Skeletal muscle satellite cell (primary cell): Measurements from ENCODE around the gene EVPLL. TPM values are rescaled to one million over a fixed set of nuclear protein-coding genes. Genes with fewer than 3 reads are reported as not detected.
"Not testable (repeated sequence)": the region's sequence is repeated elsewhere in the genome, so short reads cannot be mapped to it uniquely, and the experiment has no call there.

Experiments
- H3K27me3 ChIP-seq: 2 replicates; pipeline ENCODE4 v1.7.0; 2013; ENCODE audit warnings: low read length; ENCODE audit not compliant: control insufficient read depth, insufficient read depth
- H3K36me3 ChIP-seq: 2 replicates; pipeline ENCODE4 v1.7.0; 2013; ENCODE audit warnings: mild to moderate bottlenecking, control low read depth, low read length; ENCODE audit not compliant: insufficient read depth
- H3K4me1 ChIP-seq: 2 replicates; pipeline ENCODE4 v1.7.0; 2013; ENCODE audit warnings: low read length; ENCODE audit not compliant: control insufficient read depth, insufficient read depth
- H3K4me2 ChIP-seq: 2 replicates; pipeline ENCODE4 v1.7.0; 2013; ENCODE audit warnings: mild to moderate bottlenecking, low read length
- H3K4me3 ChIP-seq: 2 replicates; pipeline ENCODE4 v1.7.0; 2013; ENCODE audit warnings: low read length
- H3K9ac ChIP-seq: 2 replicates; pipeline ENCODE4 v1.7.0; 2013; ENCODE audit warnings: mild to moderate bottlenecking, low read depth, low read length, moderate library complexity
- H3K9me3 ChIP-seq: replicated peaks from 2 replicates; pipeline ENCODE4 v1.7.0; 2013; ENCODE audit warnings: mild to moderate bottlenecking, control low read depth, low read length
- total RNA-seq: library from RNA; depleted of rRNA; stranded (reverse); fragments of >200 nt; gene quantifications from 2 replicates; pipeline ENCODE4 v1.2.3, GENCODE V29; 2012; rRNA removed

Gene EVPLL
- total RNA-seq: not detected in 2 replicates

DNA sequence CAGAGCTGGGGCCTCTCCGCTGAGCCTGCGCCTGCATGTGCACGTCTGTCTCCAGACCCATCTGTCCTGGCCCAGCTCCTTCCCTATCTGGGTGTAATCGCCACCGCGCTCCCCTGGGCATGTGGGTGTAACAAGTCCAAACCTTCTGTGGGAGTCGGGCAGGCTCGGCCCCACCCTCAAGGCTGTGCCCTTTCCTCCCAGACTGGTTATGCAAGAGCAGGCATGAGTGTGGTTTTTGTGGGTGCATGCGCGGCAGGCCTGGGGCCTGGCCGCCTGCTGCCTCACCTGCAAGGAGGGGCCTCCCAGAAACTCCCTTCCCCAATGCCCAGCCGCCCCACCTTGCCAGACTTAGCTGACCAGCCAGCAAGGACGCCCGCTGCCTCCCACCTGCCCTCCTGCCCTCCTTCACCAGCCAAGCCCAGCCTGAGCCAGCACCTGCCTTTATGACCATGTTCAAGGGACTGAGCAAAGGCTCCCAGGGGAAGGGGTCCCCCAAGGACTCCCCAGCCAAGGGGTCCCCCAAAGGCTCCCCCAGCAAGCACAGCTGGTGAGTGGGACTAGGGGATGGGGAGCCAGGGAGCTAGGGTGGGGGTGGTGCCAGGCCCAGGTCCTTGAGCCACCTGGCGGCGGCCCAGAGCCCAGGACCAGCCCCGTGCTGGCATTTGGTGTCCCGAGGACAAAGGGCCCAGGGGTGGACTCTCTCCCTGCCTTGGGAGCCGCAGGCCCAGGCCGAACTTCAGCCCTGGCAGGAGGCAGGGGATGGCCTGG is at the start of gene EVPLL:
TSS of gene EVPLL (plus strand) at position 342 of the 768 bp plus-strand sequence. CDS start 3,160 bp downstream, outside the sequence.
- H3K9ac ChIP-seq: no peak within 1 kb of the TSS
- H3K9me3 ChIP-seq: no peaks in the 10 kb centered on the region
- H3K36me3 ChIP-seq: no peaks in the 10 kb centered on the region
- H3K4me2 ChIP-seq: no peak within 1 kb of the TSS
- H3K27me3 ChIP-seq: peaks cover 30% of the 10 kb centered on the region
- H3K4me3 ChIP-seq: no peak within 1 kb of the TSS
- H3K4me1 ChIP-seq: no peaks in the 10 kb centered on the region

DNA sequence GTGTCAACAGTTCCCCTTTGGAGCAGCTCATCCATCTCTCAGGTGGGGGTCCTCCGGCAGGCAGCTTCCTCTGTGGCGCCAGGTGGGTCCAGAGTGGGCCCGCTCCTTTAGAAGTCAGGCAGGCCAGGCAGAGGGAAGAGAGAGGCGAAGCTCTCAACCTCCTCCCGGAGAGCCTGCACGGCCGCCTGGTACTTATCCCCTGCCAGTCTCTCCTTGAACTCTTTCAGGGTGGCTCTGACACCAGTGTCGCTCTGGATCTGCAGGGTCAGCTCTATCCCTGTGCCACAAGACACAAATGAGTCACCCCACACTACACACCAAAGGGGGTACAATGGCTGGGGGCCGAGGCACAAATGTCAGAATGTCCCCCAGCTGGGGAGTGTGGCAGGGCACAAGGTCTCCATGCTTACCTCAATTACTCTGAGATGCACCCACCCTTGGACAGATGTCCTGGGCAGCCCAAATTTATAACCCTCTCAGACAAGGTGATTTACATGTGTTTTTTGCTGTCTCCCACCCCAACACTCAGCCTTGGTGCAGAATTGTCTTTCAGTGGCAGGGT is 48.9 kb upstream of the EVPLL start:
- Histone ChIP-seq H3K27me3 (no peaks in the 10 kb centered on the region), H3K4me3 (no peak overlapping the region), H3K4me2 (no peak overlapping the region), H3K9ac (no peak overlapping the region), H3K36me3 (peaks cover 23% of the 10 kb centered on the region), H3K9me3 (no peaks in the 10 kb centered on the region), H3K4me1 (peaks cover 3% of the 10 kb centered on the region)

DNA sequence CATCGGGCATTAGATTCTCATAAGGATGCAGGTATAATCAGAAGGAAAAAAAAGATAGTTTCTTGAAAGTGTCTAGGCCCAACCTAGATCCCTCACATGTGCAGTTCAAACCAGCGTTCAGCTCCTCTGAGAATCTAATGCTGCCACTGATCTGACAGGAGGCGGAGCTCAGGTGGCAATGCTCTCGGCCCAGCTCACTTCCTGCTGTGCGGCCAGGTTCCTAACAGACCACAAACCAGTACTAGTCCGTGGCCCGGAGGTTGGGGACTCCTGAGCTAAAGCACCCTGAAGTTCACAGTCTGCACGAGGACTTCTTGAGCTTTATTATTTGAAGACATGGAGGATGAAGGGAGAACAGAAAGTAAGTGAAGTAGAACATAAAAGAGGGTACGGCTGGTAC is 45.7 kb upstream of the EVPLL start:
- Histone ChIP-seq H3K36me3 (peaks cover 7% of the 10 kb centered on the region), H3K4me2 (no peak overlapping the region), H3K9me3 (no peaks in the 10 kb centered on the region), H3K4me1 (no peaks in the 10 kb centered on the region), H3K27me3 (no peaks in the 10 kb centered on the region), H3K4me3 (no peak overlapping the region), H3K9ac (no peak overlapping the region)

DNA sequence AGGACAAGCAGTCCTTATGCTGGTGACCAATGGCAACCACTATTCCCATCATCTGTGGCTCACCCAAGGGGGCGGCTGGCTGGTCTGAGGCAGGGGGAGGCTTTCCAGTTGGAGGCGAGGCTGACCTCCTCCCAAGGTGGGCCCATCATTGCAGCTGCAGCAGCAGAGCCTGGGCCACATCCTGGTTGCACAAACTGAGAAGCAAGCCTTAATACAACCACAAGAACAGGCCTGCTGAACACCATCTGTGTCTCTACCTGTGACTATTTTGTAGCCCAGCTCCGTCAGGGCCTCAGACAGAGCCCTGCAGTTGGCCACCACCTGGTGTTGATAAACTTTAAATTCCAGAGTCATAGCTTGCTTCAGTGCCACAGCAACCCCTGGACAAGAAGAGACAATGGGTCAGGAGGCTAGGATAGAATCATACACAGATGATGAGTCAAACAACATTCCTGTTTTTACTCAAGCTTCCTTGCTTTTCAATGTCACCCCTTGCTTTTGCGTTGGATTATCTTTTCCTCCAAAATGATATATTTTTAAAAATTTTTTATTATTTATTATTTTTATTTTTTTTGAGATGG is 44.6 kb upstream of the EVPLL start:
- no peak overlapping the region for H3K9ac ChIP-seq
- no peaks in the 10 kb centered on the region for H3K9me3 ChIP-seq
- no peaks in the 10 kb centered on the region for H3K27me3 ChIP-seq
- H3K4me2 ChIP-seq: no peak overlapping the region
- no peak overlapping the region for H3K4me3 ChIP-seq
- H3K4me1 ChIP-seq: no peaks in the 10 kb centered on the region
- H3K36me3 ChIP-seq: peaks cover 7% of the 10 kb centered on the region

DNA sequence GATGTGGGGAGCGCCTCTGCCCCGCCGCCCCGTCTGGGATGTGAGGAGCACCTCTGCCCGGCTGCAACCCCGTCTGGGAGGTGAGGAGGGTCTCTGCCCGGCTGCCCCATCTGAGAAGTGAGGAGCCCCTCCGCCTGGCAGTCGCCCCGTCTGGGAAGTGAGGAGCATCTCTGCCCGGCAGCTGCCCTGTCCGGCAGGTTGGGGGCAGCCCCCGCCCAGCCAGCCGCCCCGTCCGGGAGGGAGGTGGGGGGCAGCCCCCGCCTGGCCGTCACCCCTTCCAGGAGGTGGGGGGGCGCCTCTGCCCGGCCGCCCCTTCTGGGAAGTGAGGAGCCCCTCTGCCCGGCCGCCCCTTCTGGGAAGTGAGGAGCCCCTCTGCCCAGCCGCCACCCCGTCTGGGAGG is 39.4 kb upstream of the EVPLL start:
- peaks cover 11% of the 10 kb centered on the region for H3K36me3 ChIP-seq
- H3K4me3 ChIP-seq: not testable (repeated sequence)

DNA sequence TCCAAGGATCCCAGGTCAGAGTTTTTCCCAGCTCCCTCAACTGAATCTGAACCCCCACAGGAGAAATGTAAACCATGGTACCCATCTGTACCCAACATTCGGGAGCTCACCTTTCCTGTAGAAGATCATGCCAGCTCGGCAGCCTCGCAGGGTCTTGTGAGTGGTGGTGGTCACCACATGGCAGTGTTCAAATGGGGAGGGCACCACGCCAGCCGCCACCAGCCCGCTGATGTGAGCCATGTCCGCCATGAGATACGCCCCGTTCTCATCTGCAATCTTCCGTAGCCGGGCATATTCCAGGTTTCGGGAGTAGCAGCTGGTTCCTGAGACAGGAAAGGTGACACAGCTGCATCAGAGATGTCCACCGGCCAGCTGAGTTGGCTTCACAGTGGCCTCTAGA is 37.6 kb upstream of the EVPLL start:
- no peak overlapping the region for H3K4me2 ChIP-seq
- H3K27me3 ChIP-seq: no peaks in the 10 kb centered on the region
- no peak overlapping the region for H3K9ac ChIP-seq
- no peaks in the 10 kb centered on the region for H3K9me3 ChIP-seq
- H3K4me3 ChIP-seq: no peak overlapping the region
- H3K36me3 ChIP-seq: peaks cover 7% of the 10 kb centered on the region
- no peaks in the 10 kb centered on the region for H3K4me1 ChIP-seq

More for the DNA sequence above, 39.4 kb upstream of the EVPLL start:
- not testable (repeated sequence) for H3K4me2 ChIP-seq, H3K27me3 ChIP-seq, H3K9me3 ChIP-seq, H3K4me1 ChIP-seq, H3K9ac ChIP-seq

DNA sequence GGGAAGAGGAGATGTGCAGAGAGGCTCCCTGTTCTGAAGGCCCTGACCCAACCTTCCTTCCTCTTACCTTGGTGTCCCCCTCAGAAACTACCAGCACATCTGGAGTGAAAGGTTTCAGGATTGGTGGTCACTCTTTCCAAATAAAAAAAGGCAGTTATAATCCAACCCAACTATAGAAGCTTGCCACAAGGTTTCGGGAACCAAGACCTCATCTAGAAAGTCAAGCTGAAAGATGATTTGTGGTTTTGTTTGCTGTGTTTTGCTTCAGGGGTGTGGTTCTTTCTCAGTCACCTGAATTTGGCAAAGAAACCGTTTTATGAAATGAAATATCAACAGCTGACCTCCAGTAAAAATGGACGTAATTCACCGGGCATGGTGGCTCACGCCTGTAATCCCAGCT is 33.6 kb upstream of the EVPLL start:
- H3K4me1 ChIP-seq: no peaks in the 10 kb centered on the region
- H3K4me2 ChIP-seq: no peak overlapping the region
- no peaks in the 10 kb centered on the region for H3K9me3 ChIP-seq
- H3K4me3 ChIP-seq: no peak overlapping the region
- H3K36me3 ChIP-seq: peaks cover 22% of the 10 kb centered on the region
- H3K27me3 ChIP-seq: no peaks in the 10 kb centered on the region
- no peak overlapping the region for H3K9ac ChIP-seq

DNA sequence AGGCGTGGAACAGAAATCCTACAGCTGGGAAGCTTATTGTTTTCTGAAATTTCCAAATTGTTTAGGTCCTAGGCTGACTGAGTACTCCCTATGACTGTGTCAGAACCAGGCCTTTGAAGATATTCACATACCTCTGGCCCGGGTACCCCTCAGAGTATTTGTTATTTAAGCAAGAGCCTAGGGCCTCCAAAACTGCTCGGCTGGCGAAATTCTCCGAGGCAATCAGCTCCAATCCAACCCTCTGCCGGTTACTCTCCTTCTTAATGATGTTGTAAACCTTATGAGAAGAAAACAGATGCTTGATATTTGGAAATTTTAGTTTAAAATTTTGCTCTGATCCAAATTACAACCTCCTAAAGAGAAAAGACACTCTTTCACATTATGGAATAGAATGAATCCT is 24.0 kb upstream of the EVPLL start:
- Histone ChIP-seq H3K27me3 (no peaks in the 10 kb centered on the region), H3K9ac (no peak overlapping the region), H3K36me3 (peaks cover 8% of the 10 kb centered on the region), H3K9me3 (no peaks in the 10 kb centered on the region), H3K4me3 (no peak overlapping the region), H3K4me1 (peaks cover 5% of the 10 kb centered on the region), H3K4me2 (no peak overlapping the region)

DNA sequence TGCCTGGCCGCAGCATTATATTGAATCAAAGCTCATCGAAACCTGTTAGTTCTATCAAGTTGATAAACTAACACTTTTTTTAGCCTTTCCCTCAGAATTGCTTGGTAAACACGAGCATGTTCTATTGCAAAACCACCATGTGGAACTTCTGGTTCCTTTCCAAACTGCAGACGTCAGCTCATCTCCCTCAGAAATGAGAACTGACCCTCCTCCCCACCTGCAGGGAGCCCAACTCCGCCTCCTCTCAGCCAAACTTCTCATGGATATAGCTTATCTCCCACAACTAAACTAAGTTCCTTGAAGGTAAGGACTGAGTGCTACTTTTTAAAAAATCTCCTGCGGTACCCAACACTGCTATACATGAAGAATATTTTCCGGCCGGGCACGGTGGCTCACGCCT is 21.0 kb upstream of the EVPLL start:
- H3K36me3 ChIP-seq: peaks cover 8% of the 10 kb centered on the region
- no peak overlapping the region for H3K9ac ChIP-seq
- H3K4me2 ChIP-seq: no peak overlapping the region
- no peak overlapping the region for H3K4me3 ChIP-seq
- H3K4me1 ChIP-seq: peaks cover 5% of the 10 kb centered on the region
- no peaks in the 10 kb centered on the region for H3K9me3 ChIP-seq
- no peaks in the 10 kb centered on the region for H3K27me3 ChIP-seq

DNA sequence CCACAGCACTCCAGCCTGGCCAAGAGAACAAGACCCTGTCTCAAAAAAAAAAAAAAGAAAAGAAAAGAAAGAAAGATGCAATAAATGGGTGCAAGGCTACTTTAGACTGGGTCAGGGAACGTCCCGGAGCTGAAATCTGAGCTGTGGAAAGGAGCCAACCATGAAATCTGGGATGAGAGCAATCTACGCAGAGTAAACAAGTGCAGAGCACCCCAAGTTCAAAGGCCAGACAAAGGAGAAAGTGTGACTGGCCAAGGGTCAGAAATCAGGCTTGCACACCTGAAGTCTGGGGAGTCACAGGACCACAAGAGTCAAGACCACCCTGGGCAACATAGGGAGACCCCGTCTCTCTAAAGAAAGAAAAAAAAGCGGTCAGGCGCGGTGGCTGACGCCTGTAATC is 17.1 kb upstream of the EVPLL start:
- H3K9ac ChIP-seq: no peak overlapping the region
- peaks cover 11% of the 10 kb centered on the region for H3K4me1 ChIP-seq
- no peak overlapping the region for H3K4me2 ChIP-seq
- H3K4me3 ChIP-seq: no peak overlapping the region
- no peaks in the 10 kb centered on the region for H3K27me3 ChIP-seq
- H3K9me3 ChIP-seq: no peaks in the 10 kb centered on the region
- H3K36me3 ChIP-seq: no peaks in the 10 kb centered on the region

DNA sequence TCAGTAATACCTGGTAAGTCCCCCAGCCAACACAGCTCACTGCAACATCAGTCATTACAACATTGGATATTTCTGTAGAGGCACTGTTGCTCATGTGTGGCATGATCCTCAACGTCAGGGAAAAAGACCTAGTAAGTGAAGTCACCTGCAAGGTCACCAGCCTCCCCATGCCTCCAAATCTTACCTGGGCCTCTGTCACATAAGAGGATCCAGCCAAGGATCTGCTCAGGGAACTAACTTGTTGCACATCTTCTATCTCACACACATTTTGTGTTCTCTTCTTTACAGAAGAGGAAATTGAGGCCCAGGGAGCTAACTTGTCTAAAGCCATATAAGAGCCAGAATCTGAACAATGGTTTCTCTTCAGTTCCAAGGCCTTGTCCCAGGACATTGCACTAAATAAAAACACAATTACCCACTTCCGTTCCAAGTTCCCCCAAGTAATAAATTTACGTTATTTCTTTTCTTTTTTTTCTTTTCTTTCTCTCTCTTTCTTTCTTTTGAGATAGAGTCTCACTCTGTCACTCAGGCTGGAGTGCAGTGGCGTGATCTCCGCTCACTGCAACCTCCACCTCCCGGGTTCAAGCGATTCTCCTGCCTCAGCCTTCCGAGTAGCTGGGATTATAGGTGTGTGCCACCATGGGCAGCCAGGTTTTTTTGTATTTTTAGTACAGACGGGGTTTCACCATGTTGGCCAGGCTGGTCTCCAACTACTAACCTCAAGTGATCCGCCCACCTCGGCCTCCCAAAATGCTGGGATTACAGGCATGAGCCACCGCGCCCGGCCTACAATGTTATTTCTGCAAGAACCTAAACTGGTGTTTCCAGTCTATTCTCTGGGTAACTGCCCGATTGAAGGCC is 15.5 kb upstream of the EVPLL start:
- Histone ChIP-seq H3K4me1 (peaks cover 6% of the 10 kb centered on the region), H3K4me3 (peak overlapping the region; percentile 87), H3K9me3 (no peaks in the 10 kb centered on the region), H3K36me3 (no peaks in the 10 kb centered on the region), H3K9ac (peak overlapping the region; percentile 76), H3K4me2 (peak overlapping the region; percentile 81), H3K27me3 (no peaks in the 10 kb centered on the region)
